Left lung (tissue), 10 donors: ENCODE data around the gene IQSEC2. TPM values are rescaled to one million over a fixed set of nuclear protein-coding genes. Genes with fewer than 3 reads are reported as not detected.

Experiments used
- ATAC-seq: fragments of 200-7000 bp; cut with Tn5 transposase; one replicate; pipeline ENCODE4 v1.9.1; 2020; ENCODE audit warnings: moderate library complexity
- DNase-seq, 4 donors: peaks; one replicate each; pipeline ENCODE4 v3.0.0-alpha.2; 2013 to 2020
- H3K27ac ChIP-seq, 2 donors: fragments of 200-600 bp; sonication (generic) in 1 of 2; one replicate each; pipeline versions ENCODE4 v1.5.0 to v1.8.0; 2020 to 2021
- H3K27me3 ChIP-seq, 2 donors: fragments of 200-600 bp; sonication (generic) in 1 of 2; one replicate each; pipeline versions ENCODE4 v1.5.0 to v1.8.0; 2020 to 2021
- H3K36me3 ChIP-seq, 2 donors: fragments of 200-600 bp; sonication (generic) in 1 of 2; one replicate each; pipeline versions ENCODE4 v1.5.0 to v1.8.0; 2020 to 2021
- H3K4me1 ChIP-seq, 2 donors: fragments of 200-600 bp; one replicate each; pipeline ENCODE4 v1.8.0; 2021
- H3K4me3 ChIP-seq, 2 donors: fragments of 200-600 bp; sonication (generic) in 1 of 2; one replicate each; pipeline versions ENCODE4 v1.5.0 to v1.8.0; 2020 to 2021; ENCODE audit warnings: mild to moderate bottlenecking in 1 of 2
- H3K9me3 ChIP-seq, 2 donors: fragments of 200-600 bp; sonication (generic) in 1 of 2; one replicate each; pipeline versions ENCODE4 v1.5.0 to v1.8.0; 2020 to 2021
- intact Hi-C, 2 donors: fragments of 100-400 bp; cut with DNase I; formaldehyde crosslinking; loops; one replicate each; pipeline versions ENCODE4 v1.11.2 to v1.14.2; 2022
- polyA plus RNA-seq, 6 donors: library from polyadenylated mRNA; unstranded; fragments of 120-200 nt; gene quantifications; one replicate each; pipeline ENCODE4 v1.2.1, GENCODE V29; 2013; ENCODE audit not compliant: insufficient read length in 6 of 6
- total RNA-seq, 2 donors: library from RNA; stranded (reverse); fragmentation: NEBNext Ultra II Directional; extraction: Animal tissue kit (Norgen Biotek cat#: 25700); gene quantifications; one replicate each; pipeline ENCODE4 v1.2.1, GENCODE V29; 2021
- TF ChIP-seq, protein P1 (sequence below), 2 donors: fragments of 200-600 bp; sonication (generic) in 1 of 2; IDR thresholded peaks; one replicate each; pipeline versions ENCODE4 v1.5.0 to v1.8.0; 2021; ENCODE audit warnings: antibody characterized with exemption in 2 of 2
- donor health status: DM: no; HTN: yes; CAD: no.
- donor health status: DM: no; HTN: no; CAD: no.

Gene IQSEC2
- total and polyA plus RNA-seq, 8 donors = 13.6 to 17.3 (median 15.0) TPM

DNA sequence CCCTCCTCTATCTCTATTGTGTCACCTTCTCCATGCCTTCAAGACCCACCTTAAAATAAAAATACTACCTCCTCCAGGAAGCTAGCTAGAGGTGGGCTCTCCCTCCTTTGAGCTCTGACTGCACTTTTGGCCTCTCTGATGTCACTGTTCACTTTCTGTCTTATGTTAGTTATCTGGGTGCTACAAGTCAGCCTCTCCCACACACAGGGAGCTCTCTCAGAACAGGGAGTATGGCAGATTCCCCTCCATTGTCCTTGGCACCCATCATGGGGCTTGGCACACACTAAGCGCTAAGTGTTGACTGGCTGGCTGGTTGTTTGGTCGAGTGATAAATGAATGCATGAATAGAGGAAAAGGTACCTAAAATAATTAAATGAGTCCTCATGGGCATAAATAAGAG lies 35.2 kb downstream of the IQSEC2 start:
- no peak overlapping the region for H3K4me3 ChIP-seq
- DNase-seq = no peak
- TF ChIP-seq, protein P1, sequence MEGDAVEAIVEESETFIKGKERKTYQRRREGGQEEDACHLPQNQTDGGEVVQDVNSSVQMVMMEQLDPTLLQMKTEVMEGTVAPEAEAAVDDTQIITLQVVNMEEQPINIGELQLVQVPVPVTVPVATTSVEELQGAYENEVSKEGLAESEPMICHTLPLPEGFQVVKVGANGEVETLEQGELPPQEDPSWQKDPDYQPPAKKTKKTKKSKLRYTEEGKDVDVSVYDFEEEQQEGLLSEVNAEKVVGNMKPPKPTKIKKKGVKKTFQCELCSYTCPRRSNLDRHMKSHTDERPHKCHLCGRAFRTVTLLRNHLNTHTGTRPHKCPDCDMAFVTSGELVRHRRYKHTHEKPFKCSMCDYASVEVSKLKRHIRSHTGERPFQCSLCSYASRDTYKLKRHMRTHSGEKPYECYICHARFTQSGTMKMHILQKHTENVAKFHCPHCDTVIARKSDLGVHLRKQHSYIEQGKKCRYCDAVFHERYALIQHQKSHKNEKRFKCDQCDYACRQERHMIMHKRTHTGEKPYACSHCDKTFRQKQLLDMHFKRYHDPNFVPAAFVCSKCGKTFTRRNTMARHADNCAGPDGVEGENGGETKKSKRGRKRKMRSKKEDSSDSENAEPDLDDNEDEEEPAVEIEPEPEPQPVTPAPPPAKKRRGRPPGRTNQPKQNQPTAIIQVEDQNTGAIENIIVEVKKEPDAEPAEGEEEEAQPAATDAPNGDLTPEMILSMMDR (IDR thresholded peaks at IDR 0.05) = no peak
- H3K36me3 ChIP-seq = peaks cover 0 to 7% of the 10 kb centered on the region in 2 donors
- ATAC-seq = no peak
- intact Hi-C loops = no loop called here
- H3K9me3 ChIP-seq = no peaks in the 10 kb centered on the region
- H3K27me3 ChIP-seq = no peaks in the 10 kb centered on the region
- H3K4me1 ChIP-seq = no peaks in the 10 kb centered on the region
- no peak overlapping the region for H3K27ac ChIP-seq

GRCh38 chrX:53244610-53245009 lies 36.8 kb downstream of the IQSEC2 start:
- intact Hi-C loops = no loop called here
- Histone ChIP-seq H3K27ac (no peak overlapping the region), H3K9me3 (no peaks in the 10 kb centered on the region), H3K4me3 (no peak overlapping the region), H3K36me3 (no peaks in the 10 kb centered on the region), H3K27me3 (no peaks in the 10 kb centered on the region), H3K4me1 (no peaks in the 10 kb centered on the region)
- ATAC-seq = no peak
- TF ChIP-seq, protein P1 (IDR thresholded peaks at IDR 0.05) = no peak
- DNase-seq = no peak

DNA sequence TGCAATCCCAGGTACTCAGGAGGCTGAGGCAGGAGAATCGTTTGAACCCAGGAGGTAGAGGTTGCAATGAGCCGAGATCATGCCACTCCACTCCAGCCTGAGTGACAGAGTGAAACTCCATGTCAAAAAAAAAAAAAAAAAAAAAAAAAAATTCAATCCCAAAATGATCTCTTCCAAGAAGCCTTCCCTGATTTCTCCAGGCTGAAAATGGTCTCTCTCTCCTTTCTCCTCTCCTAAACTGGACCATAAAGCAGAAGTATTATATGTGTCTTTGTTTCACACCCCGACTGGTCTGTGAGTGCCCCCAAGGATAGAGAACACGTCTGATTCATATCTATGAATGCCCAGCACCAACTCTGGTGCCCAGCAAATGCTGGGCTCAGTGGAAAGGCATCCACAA lies 39.1 kb downstream of the IQSEC2 start:
- Histone ChIP-seq H3K27me3 (no peaks in the 10 kb centered on the region), H3K27ac (no peak overlapping the region), H3K4me3 (no peak overlapping the region), H3K4me1 (no peaks in the 10 kb centered on the region), H3K9me3 (no peaks in the 10 kb centered on the region), H3K36me3 (peaks cover 0 to 4% of the 10 kb centered on the region in 2 donors)
- TF ChIP-seq, protein P1 (IDR thresholded peaks at IDR 0.05) = no peak
- intact Hi-C loops = no loop called here
- DNase-seq = no peak
- ATAC-seq = no peak

GRCh38 chrX:53241558-53241957 lies 39.8 kb downstream of the IQSEC2 start:
- peaks cover 0 to 4% of the 10 kb centered on the region in 2 donors for H3K36me3 ChIP-seq
- no peaks in the 10 kb centered on the region for H3K27me3 ChIP-seq
- TF ChIP-seq, protein P1 (IDR thresholded peaks at IDR 0.05) = no peak
- H3K4me1 ChIP-seq = no peaks in the 10 kb centered on the region
- DNase-seq (no peak), ATAC-seq (no peak)
- no peak overlapping the region for H3K27ac ChIP-seq
- H3K4me3 ChIP-seq = no peak overlapping the region
- no peaks in the 10 kb centered on the region for H3K9me3 ChIP-seq
- intact Hi-C loops = no loop called here

DNA sequence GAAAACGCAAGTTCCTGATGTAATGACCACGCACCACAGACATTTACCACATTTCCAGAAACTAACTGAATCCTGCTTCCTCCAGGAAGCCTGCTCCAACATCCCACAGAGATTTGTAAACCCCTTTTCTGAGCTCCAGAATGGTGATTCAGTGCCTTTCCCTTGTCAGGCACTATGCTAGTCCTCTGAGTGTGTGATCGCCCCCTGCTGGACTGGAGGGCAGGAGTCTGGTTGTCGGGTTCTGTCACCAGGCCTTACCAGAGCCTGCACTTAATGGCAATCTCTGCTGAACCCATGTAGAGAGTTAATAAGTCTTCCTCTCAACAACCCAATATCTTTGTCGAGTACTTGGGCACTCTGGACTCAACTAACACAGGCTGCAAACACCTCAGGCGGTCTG lies 41.9 kb downstream of the IQSEC2 start:
- no peaks in the 10 kb centered on the region for H3K27me3 ChIP-seq
- H3K27ac ChIP-seq = no peak overlapping the region
- H3K9me3 ChIP-seq = no peaks in the 10 kb centered on the region
- DNase-seq (no peak), ATAC-seq (no peak)
- H3K4me1 ChIP-seq = no peaks in the 10 kb centered on the region
- intact Hi-C loops = no loop called here
- no peak overlapping the region for H3K4me3 ChIP-seq
- TF ChIP-seq, protein P1 (IDR thresholded peaks at IDR 0.05) = no peak
- H3K36me3 ChIP-seq = peaks cover 0 to 4% of the 10 kb centered on the region in 2 donors
